Measurements from ENCODE around the gene PMEL. TPM values are rescaled to one million over a fixed set of nuclear protein-coding genes. Genes with fewer than 3 reads are reported as not detected.
"Not testable (repeated sequence)": the region's sequence is repeated elsewhere in the genome, so short reads cannot be mapped to it uniquely, and the experiment has no call there.

PMEL gene
- polyA plus RNA-seq, 4 donors: 3.3 to 4.6 (median 4.2) TPM

- no peak for DNase-seq (ENCODE audit: low read depth in 4 of 4, low spot score in 2 of 4)
Observed at GRCh38 chr12:55984861-55985260, 19.0 kb upstream of the PMEL start.

- DNase-seq (ENCODE audit: low read depth in 4 of 4, low spot score in 2 of 4): no peak
Observed at GRCh38 chr12:55983232-55983842, 17.5 kb upstream of the PMEL start.

GRCh38 chr12:55982319-55982936 is 16.6 kb upstream of the PMEL start:
- no peak for DNase-seq (ENCODE audit: low read depth in 4 of 4, low spot score in 2 of 4)

- DNase-seq (ENCODE audit: low read depth in 4 of 4, low spot score in 2 of 4): not testable (repeated sequence)
Observed at GRCh38 chr12:55981882-55982281, 16.0 kb upstream of the PMEL start.

- DNase-seq (ENCODE audit: low read depth in 4 of 4, low spot score in 2 of 4): no peak
Observed at GRCh38 chr12:55979069-55979468, 13.2 kb upstream of the PMEL start.

GRCh38 chr12:55978393-55978792 is 12.6 kb upstream of the PMEL start:
- no peak for DNase-seq (ENCODE audit: low read depth in 4 of 4, low spot score in 2 of 4)

GRCh38 chr12:55974308-55974730 is 8.5 kb upstream of the PMEL start:
- DNase-seq (ENCODE audit: low read depth in 4 of 4, low spot score in 2 of 4): peak in 1 of 4 donors; percentile 44

- peak; percentile 96 to 100 (median 100) for DNase-seq (ENCODE audit: low read depth in 4 of 4, low spot score in 2 of 4)
Observed at GRCh38 chr12:55973599-55974307, 7.9 kb upstream of the PMEL start, which contains the start of gene RAB5B. TSS of gene RAB5B (plus strand) at chr12:55974078. CDS start at chr12:55986961, 12,883 bp downstream.

GRCh38 chr12:55972911-55973598 is 7.2 kb upstream of the PMEL start:
- DNase-seq (ENCODE audit: low read depth in 4 of 4, low spot score in 2 of 4): no peak

- no peak for DNase-seq (ENCODE audit: low read depth in 4 of 4, low spot score in 2 of 4)
Observed at GRCh38 chr12:55972456-55972855, 6.6 kb upstream of the PMEL start.

GRCh38 chr12:55972042-55972441 is 6.2 kb upstream of the PMEL start:
- no peak for DNase-seq (ENCODE audit: low read depth in 4 of 4, low spot score in 2 of 4)

GRCh38 chr12:55970775-55971174 is 4.9 kb upstream of the PMEL start:
- no peak for DNase-seq (ENCODE audit: low read depth in 4 of 4, low spot score in 2 of 4)

GRCh38 chr12:55969356-55969755 is 3.5 kb upstream of the PMEL start:
- no peak for DNase-seq (ENCODE audit: low read depth in 4 of 4, low spot score in 2 of 4)

GRCh38 chr12:55966408-55967281 is 803 bp upstream of the PMEL start, which contains the start of gene CDK2:
TSS of gene CDK2 (plus strand) at chr12:55966830. CDS start at chr12:55967009, 179 bp downstream.
- DNase-seq (ENCODE audit: low read depth in 4 of 4, low spot score in 2 of 4): peak; percentile 77 to 89 (median 80)

GRCh38 chr12:55965240-55965639 is 602 bp downstream of the PMEL start:
- no peak for DNase-seq (ENCODE audit: low read depth in 4 of 4, low spot score in 2 of 4)

GRCh38 chr12:55963760-55964159 is 2.1 kb downstream of the PMEL start:
- DNase-seq (ENCODE audit: low read depth in 4 of 4, low spot score in 2 of 4): no peak

- no peak for DNase-seq (ENCODE audit: low read depth in 4 of 4, low spot score in 2 of 4)
Observed at GRCh38 chr12:55957106-55957859, 8.6 kb downstream of the PMEL start.

GRCh38 chr12:55955800-55956508 is 9.9 kb downstream of the PMEL start:
- DNase-seq (ENCODE audit: low read depth in 4 of 4, low spot score in 2 of 4): no peak

- no peak for DNase-seq (ENCODE audit: low read depth in 4 of 4, low spot score in 2 of 4)
Observed at GRCh38 chr12:55955344-55955743, 10.5 kb downstream of the PMEL start.

Data from left renal cortex interstitium (tissue), 4 donors.